ENCODE results near the gene FOXO6.

DNA sequence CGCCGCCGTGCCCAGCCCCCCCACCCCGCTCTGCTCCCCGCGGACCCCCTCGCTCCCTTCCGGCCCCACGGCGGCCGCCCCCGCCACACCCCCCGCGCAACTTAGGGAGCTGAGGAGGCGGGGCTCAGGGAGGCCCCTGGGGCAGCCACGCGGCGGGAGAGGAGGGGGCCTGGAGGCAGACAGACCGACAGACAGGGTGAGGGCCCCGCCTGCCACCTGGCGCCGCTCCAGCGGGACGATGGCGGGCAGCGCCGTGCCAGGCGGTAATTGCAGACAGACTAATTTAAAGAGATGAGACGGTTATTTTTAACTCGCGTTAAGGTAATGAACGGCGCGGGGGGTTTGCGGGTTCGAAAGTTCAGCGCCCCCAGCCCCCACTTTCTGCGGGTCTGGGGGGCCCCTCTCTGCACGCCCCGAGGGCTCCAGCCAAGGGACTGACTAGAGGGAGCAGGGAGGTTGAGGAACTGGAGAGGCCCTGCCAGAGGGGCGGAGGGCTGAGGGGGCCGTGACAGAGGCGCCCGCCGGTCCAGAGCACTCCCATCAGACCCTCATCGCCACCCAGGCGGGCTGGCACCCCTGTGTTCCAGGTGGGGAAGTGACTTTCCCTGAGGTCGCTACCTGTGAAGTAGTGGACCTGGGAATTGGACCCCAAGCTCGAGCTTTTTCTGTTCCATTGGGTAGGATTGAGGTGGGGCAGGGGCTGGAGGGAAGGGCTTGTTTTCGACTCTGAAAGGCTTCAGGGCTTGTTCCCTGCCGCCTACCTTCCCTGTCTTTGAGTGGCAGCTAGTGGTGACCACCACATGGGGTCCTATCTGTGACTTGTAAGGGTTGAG, 5.4 kb downstream of the FOXO6 start:
- TF ChIP-seq, protein P1, sequence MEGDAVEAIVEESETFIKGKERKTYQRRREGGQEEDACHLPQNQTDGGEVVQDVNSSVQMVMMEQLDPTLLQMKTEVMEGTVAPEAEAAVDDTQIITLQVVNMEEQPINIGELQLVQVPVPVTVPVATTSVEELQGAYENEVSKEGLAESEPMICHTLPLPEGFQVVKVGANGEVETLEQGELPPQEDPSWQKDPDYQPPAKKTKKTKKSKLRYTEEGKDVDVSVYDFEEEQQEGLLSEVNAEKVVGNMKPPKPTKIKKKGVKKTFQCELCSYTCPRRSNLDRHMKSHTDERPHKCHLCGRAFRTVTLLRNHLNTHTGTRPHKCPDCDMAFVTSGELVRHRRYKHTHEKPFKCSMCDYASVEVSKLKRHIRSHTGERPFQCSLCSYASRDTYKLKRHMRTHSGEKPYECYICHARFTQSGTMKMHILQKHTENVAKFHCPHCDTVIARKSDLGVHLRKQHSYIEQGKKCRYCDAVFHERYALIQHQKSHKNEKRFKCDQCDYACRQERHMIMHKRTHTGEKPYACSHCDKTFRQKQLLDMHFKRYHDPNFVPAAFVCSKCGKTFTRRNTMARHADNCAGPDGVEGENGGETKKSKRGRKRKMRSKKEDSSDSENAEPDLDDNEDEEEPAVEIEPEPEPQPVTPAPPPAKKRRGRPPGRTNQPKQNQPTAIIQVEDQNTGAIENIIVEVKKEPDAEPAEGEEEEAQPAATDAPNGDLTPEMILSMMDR (conservative IDR thresholded peaks at IDR 0.05 in 1 of 2, IDR thresholded peaks at IDR 0.05 in 1 of 2; ENCODE audit: low read depth in 1 of 2, low read length in 2 of 2) = no peak
- TF ChIP-seq EZH2 (IDR thresholded peaks at IDR 0.05; ENCODE audit: low read length, missing control alignments) = peak; percentile 90

All from fibroblast of lung (primary cell).